GM12878 (cell line): ENCODE measurements around the gene FAM227B. TPM values are rescaled to one million over a fixed set of nuclear protein-coding genes. Genes with fewer than 3 reads are reported as not detected.

ENCODE experiments used
- ATAC-seq: fragments of 200-7000 bp; cut with Tn5 transposase; 3 replicates; pipeline ENCODE4 v1.9.1; 2020; ENCODE audit warnings: mild to moderate bottlenecking, moderate library complexity
- BruUV-seq: library from RNA; stranded (reverse); fragments of 400-500 nt; replicated peaks from 2 replicates; lab custom pipeline; 2021; lab: Mats Ljungman, UMichigan
- CTCF ChIA-PET: fragments of 300-600 bp; sonication (Branson Sonifier 250); formaldehyde crosslinking; extraction: SDS; loops from one replicate; lab custom pipeline; 2021; ENCODE audit warnings: inconsistent platforms; lab: Yijun Ruan, JAX
- POLR2A ChIA-PET: fragments of 350-600 bp; formaldehyde crosslinking; extraction: SDS; loops from one replicate; lab custom pipeline; 2021; ENCODE audit warnings: inconsistent platforms; lab: Charles Lee
- RAD21 ChIA-PET: fragments of 300-600 bp; sonication (Branson Sonifier 250); formaldehyde crosslinking; loops from one replicate; lab custom pipeline; 2023; ENCODE audit warnings: antibody characterized with exemption; ENCODE audit not compliant: unreplicated experiment; lab: Charles Lee
- SMC1A ChIA-PET: fragments of 300-600 bp; sonication (Branson Sonifier 250); formaldehyde crosslinking; loops from one replicate; lab custom pipeline; 2023; ENCODE audit not compliant: unreplicated experiment, uncharacterized antibody; lab: Charles Lee
- DNase-seq: peaks from one replicate; pipeline ENCODE4 v3.0.0-alpha.2; 2011; ENCODE audit warnings: low read depth, low spot score
- FAIRE-seq: peaks from 3 replicates; lab custom pipeline; 2011; peaks lifted over from hg19 to GRCh38; lab: Jason Lieb, UNC
- H2AFZ ChIP-seq: 2 replicates; pipeline ENCODE4 v1.6.0; 2011; ENCODE audit warnings: low read depth, low read length, control low read depth; ENCODE audit not compliant: control insufficient read depth
- H3K27ac ChIP-seq: 2 replicates; pipeline ENCODE4 v1.5.1; 2011; ENCODE audit warnings: control low read depth; ENCODE audit not compliant: control insufficient read depth, insufficient read depth
- H3K27me3 ChIP-seq, 2 experiments: replicated peaks in 1 of 2; 2 replicates each; pipeline versions ENCODE4 v1.6.0 to v1.6.1; 2011; ENCODE audit warnings: low read length in 1 of 2; ENCODE audit not compliant: control insufficient read depth in 2 of 2, insufficient read depth in 2 of 2
- H3K36me3 ChIP-seq, 2 experiments: 2 replicates each; pipeline ENCODE4 v1.5.1; 2011; ENCODE audit warnings: low read length in 1 of 2; ENCODE audit not compliant: control insufficient read depth in 2 of 2, insufficient read depth in 2 of 2
- H3K4me1 ChIP-seq: 2 replicates; pipeline ENCODE4 v1.6.1; 2011; ENCODE audit warnings: mild to moderate bottlenecking, low read length, moderate library complexity, mixed read lengths; ENCODE audit not compliant: control insufficient read depth, insufficient read depth
- H3K4me2 ChIP-seq: 2 replicates; pipeline ENCODE4 v1.6.0; 2011; ENCODE audit warnings: control low read depth; ENCODE audit not compliant: control insufficient read depth, insufficient read depth
- H3K4me3 ChIP-seq: fragments of 200-600 bp; sonication (generic); 2 replicates; pipeline ENCODE4 v1.5.1; 2016
- H3K79me2 ChIP-seq: 2 replicates; pipeline ENCODE4 v1.6.0; 2011; ENCODE audit warnings: low read length; ENCODE audit not compliant: control insufficient read depth, insufficient read depth
- H3K9ac ChIP-seq: 2 replicates; pipeline ENCODE4 v1.8.0; 2011; ENCODE audit warnings: low read length, control low read depth, mixed read lengths; ENCODE audit not compliant: control insufficient read depth, insufficient read depth
- H3K9me3 ChIP-seq: replicated peaks from 3 replicates; pipeline ENCODE4 v1.5.1; 2011; ENCODE audit warnings: mild to moderate bottlenecking, low read length; ENCODE audit not compliant: control insufficient read depth, insufficient read depth
- H4K20me1 ChIP-seq: 2 replicates; pipeline ENCODE4 v1.6.0; 2011; ENCODE audit not compliant: control insufficient read depth, insufficient read depth
- ASH2L ChIP-seq: fragments of 300-600, 200-600 bp; sonication (generic); IDR thresholded peaks from 2 replicates; pipeline ENCODE4 v1.6.1; 2017; ENCODE audit warnings: low read depth, mild to moderate bottlenecking, borderline replicate concordance
- FOXM1 ChIP-seq: IDR thresholded peaks from 2 replicates; pipeline ENCODE4 v1.6.1; 2012; ENCODE audit warnings: low read depth, mild to moderate bottlenecking, inconsistent platforms, low read length, moderate library complexity
- GABPA ChIP-seq: IDR thresholded peaks from 2 replicates; pipeline ENCODE4 v1.6.1; 2014; ENCODE audit warnings: antibody characterized with exemption, low read depth, mild to moderate bottlenecking, inconsistent platforms
- KAT2A ChIP-seq: conservative IDR thresholded peaks from 2 replicates; pipeline ENCODE4 v1.6.1; 2011; ENCODE audit warnings: low read depth, low read length; ENCODE audit not compliant: control insufficient read depth
- MEF2A ChIP-seq: IDR thresholded peaks from 2 replicates; pipeline ENCODE4 v1.6.1; 2011; ENCODE audit warnings: low read depth, mild to moderate bottlenecking, low read length, moderate library complexity; ENCODE audit not compliant: insufficient read depth
- MEF2B ChIP-seq: fragments of 450-650 bp; IDR thresholded peaks from 2 replicates; pipeline ENCODE4 v1.6.1; 2018; ENCODE audit warnings: mild to moderate bottlenecking, moderate library complexity; ENCODE audit not compliant: partially characterized antibody, poor library complexity, severe bottlenecking
- SPI1 ChIP-seq: IDR thresholded peaks from 2 replicates; pipeline ENCODE4 v1.6.1; 2011; ENCODE audit warnings: low read depth, mild to moderate bottlenecking, low read length, moderate library complexity, borderline replicate concordance; ENCODE audit not compliant: insufficient read depth
- YBX1 ChIP-seq: fragments of 450-650 bp; IDR thresholded peaks from 2 replicates; pipeline ENCODE4 v1.6.1; 2016; ENCODE audit warnings: antibody characterized with exemption
- ZNF207 ChIP-seq: fragments of 450-650 bp; IDR thresholded peaks from 2 replicates; pipeline ENCODE4 v1.6.1; 2014; ENCODE audit warnings: antibody characterized with exemption, mild to moderate bottlenecking, borderline replicate concordance
- WGBS: methylation state at CpG from one replicate; pipeline ENCODE4 v1.1.6; 2016; ENCODE audit warnings: low lambda C conversion rate; ENCODE audit not compliant: insufficient replicate concordance, insufficient coverage; ENCODE audit errors: missing lambda C conversion rate; 5-methylcytosine and 5-hydroxymethylcytosine counted together
- in situ Hi-C: fragments of 300-500 bp; cut with MboI; formaldehyde crosslinking; loops from 9 replicates; pipeline ENCODE4 v1.14.3; 2018; ENCODE audit warnings: mixed read lengths
- intact Hi-C: fragments of 100-400 bp; cut with micrococcal nuclease; formaldehyde crosslinking; loops from one replicate; pipeline ENCODE4 v1.14.2; 2022; ENCODE audit not compliant: unreplicated experiment
- polyA plus RNA-seq, 11 experiments: library from polyadenylated mRNA; depleted of rRNA in 4 of 11; unstranded in 6 of 11; stranded (reverse) in 5 of 11; fragments of >200 nt; fragmentation: Nextera tagmentation in 4 of 11; fragmentation: Illumina TruSeq in 1 of 11; extraction: Ambion mirVana in 4 of 11; extraction: Trizol in 1 of 11; gene quantifications; 1 replicate in 1 of 11; 2 replicates in 10 of 11; pipeline versions ENCODE4 v1.2.1 to v1.2.3, GENCODE V29; 2011 to 2016; ENCODE audit warnings: inconsistent platforms in 2 of 11, missing spikeins in 2 of 11, low read depth in 1 of 11
- total RNA-seq, 4 experiments: library from RNA; depleted of rRNA in 3 of 4; stranded (reverse); fragments of >200 nt in 3 of 4; fragmentation: Illumina TruSeq in 1 of 4; extraction: Trizol in 1 of 4; gene quantifications; 2 replicates each; pipeline versions ENCODE4 v1.2.1 to v1.2.3, GENCODE V29; 2013 to 2021
- TF ChIP-seq, protein P1 (sequence below): fragments of 450-650 bp; IDR thresholded peaks from 2 replicates; pipeline ENCODE4 v1.6.1; 2017; ENCODE audit warnings: mild to moderate bottlenecking, low read depth, inconsistent platforms; ENCODE audit not compliant: poor library complexity, severe bottlenecking
- TF ChIP-seq, protein P2 (sequence below): IDR thresholded peaks from 2 replicates; pipeline ENCODE4 v1.6.1; 2011; ENCODE audit warnings: low read depth, mild to moderate bottlenecking, low read length, moderate library complexity, borderline replicate concordance; ENCODE audit errors: extremely low read depth

FAM227B gene
- total and polyA plus RNA-seq, 10 of the 15 experiments (the other 5 are each of a cell fraction or from before 2014, with no cell fraction given), result 3.9 to 12.6 (median 6.9) TPM

DNA sequence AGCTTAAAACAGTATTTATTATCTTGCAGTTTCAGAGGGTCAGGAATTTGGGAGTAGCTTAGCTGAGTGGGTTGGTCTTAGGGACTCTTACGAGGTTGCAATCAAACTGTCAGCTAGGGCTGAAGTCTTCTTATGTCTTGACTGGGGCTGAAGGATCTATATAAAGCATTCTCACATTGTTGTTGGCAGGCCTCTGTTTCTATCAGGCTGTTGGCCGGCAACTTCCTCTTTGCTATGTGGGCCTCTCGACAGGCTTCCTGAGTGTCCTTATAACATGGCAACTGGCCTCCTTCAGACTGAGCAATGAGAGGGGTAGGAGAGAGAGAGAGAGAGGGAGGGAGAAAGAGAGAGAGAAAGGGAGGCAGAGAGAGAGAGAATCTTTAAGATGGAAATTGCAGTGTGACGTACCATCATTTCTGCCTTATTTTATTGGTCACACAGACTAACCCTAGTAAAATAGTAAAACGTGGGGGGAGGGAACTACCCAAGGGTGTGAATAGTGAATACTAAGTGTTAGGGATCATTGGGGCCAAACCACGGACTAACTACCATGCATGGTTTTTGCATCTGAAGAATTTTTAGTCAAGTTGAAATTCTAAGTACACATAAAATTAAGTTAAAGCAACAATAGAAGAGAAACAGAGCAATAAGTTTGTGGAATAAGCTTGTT is 181.5 kb downstream of the FAM227B start:
- peaks cover 4% of the 10 kb centered on the region; the same call in 1 of the 2 replicates for H3K4me1 ChIP-seq
- no peaks in the 10 kb centered on the region for H4K20me1 ChIP-seq
- H2AFZ ChIP-seq, result peak overlapping the region; percentile 73
- intact Hi-C loops (no loop called here), in situ Hi-C loops (no loop called here)
- ChIA-PET SMC1A (interaction anchor here (0.6 to 2.2 kb wide), 2 partner anchors 12 to 17 kb away, joined by 3 to 5 read pairs; partner anchors contain the start of gene FGF7), RAD21 (interaction anchor here (1.2 to 1.3 kb wide), 2 partner anchors 16 to 32 kb away, joined by 3 to 4 read pairs; partner anchors contain the start of gene FGF7), CTCF (interaction anchor here (0.8 kb wide), 1 partner anchor 33 kb away, joined by 3 read pairs; no protein-coding TSS in a partner anchor), POLR2A (no interaction called here)
- no peaks in the 10 kb centered on the region for H3K27me3 ChIP-seq
- no peak overlapping the region; the same call in 1 of the 2 replicates for H3K4me2 ChIP-seq
- WGBS, result 24% methylated on average over 6 of the region's 6 CpGs
- no peak overlapping the region for H3K27ac ChIP-seq
- DNase-seq, result peak; percentile 11
- BruUV-seq, result no TSS peak
- peak; percentile 82 for ATAC-seq
- H3K9me3 ChIP-seq, result no peaks in the 10 kb centered on the region
- H3K79me2 ChIP-seq, result no peaks in the 10 kb centered on the region
- 0 out of 2 replicates have a peak, but pooled peaks have one; percentile 31 for TF ChIP-seq GABPA
- TF ChIP-seq, protein P1, sequence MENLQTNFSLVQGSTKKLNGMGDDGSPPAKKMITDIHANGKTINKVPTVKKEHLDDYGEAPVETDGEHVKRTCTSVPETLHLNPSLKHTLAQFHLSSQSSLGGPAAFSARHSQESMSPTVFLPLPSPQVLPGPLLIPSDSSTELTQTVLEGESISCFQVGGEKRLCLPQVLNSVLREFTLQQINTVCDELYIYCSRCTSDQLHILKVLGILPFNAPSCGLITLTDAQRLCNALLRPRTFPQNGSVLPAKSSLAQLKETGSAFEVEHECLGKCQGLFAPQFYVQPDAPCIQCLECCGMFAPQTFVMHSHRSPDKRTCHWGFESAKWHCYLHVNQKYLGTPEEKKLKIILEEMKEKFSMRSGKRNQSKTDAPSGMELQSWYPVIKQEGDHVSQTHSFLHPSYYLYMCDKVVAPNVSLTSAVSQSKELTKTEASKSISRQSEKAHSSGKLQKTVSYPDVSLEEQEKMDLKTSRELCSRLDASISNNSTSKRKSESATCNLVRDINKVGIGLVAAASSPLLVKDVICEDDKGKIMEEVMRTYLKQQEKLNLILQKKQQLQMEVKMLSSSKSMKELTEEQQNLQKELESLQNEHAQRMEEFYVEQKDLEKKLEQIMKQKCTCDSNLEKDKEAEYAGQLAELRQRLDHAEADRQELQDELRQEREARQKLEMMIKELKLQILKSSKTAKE, result no peak
- TF ChIP-seq YBX1, result no peak
- TF ChIP-seq SPI1, result peak; percentile 10; the same call in 1 of the 2 replicates
- no peak for TF ChIP-seq ZNF207
- TF ChIP-seq ASH2L, result no peak
- no peak for TF ChIP-seq FOXM1
- no peak for TF ChIP-seq KAT2A
- 0 out of 2 replicates have a peak, but pooled peaks have one; percentile 42 for TF ChIP-seq MEF2A
- TF ChIP-seq, protein P2, sequence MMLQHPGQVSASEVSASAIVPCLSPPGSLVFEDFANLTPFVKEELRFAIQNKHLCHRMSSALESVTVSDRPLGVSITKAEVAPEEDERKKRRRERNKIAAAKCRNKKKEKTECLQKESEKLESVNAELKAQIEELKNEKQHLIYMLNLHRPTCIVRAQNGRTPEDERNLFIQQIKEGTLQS, result no peak
- TF ChIP-seq MEF2B, result no peak
- TF ChIP-seq, all 136 proteins: peak for 3
- Histone ChIP-seq H3K9ac (no peak overlapping the region), H3K36me3 (no peaks in the 10 kb centered on the region), H3K4me3 (no peak overlapping the region)
- peak; percentile 27 for FAIRE-seq
